ENCODE measurements around the gene GALNT16.
"Not testable (repeated sequence)": the region's sequence is repeated elsewhere in the genome, so short reads cannot be mapped to it uniquely, and the experiment has no call there.

Gene GALNT16

GRCh38 chr14:69376439-69376838 is 116.5 kb downstream of the GALNT16 start:
- H3K4me3 ChIP-seq (ENCODE audit: low read depth, low read length): no peak overlapping the region
- TF ChIP-seq CTCF (conservative IDR thresholded peaks at IDR 0.05; ENCODE audit: low read depth, low read length): no peak
- DNase-seq (ENCODE audit: low read depth): peak; percentile 82

GRCh38 chr14:69378274-69378673 is 118.3 kb downstream of the GALNT16 start:
- no peak for TF ChIP-seq CTCF (conservative IDR thresholded peaks at IDR 0.05; ENCODE audit: low read depth, low read length)
- DNase-seq (ENCODE audit: low read depth): no peak
- no peak overlapping the region for H3K4me3 ChIP-seq (ENCODE audit: low read depth, low read length)

- peak; percentile 36 for DNase-seq (ENCODE audit: low read depth)
- TF ChIP-seq CTCF (conservative IDR thresholded peaks at IDR 0.05; ENCODE audit: low read depth, low read length): no peak
- no peak overlapping the region for H3K4me3 ChIP-seq (ENCODE audit: low read depth, low read length)
These were observed 127.4 kb downstream of the GALNT16 start for GRCh38 chr14:69387311-69387710.

GRCh38 chr14:69391400-69391799 is 131.4 kb downstream of the GALNT16 start:
- H3K4me3 ChIP-seq (ENCODE audit: low read depth, low read length): not testable (repeated sequence)
- peak; percentile 26 for DNase-seq (ENCODE audit: low read depth)

- no peak for DNase-seq (ENCODE audit: low read depth)
- no peak overlapping the region for H3K4me3 ChIP-seq (ENCODE audit: low read depth, low read length)
- no peak for TF ChIP-seq CTCF (conservative IDR thresholded peaks at IDR 0.05; ENCODE audit: low read depth, low read length)
These were observed 132.5 kb downstream of the GALNT16 start for GRCh38 chr14:69392481-69392880.

GRCh38 chr14:69395929-69396328 is 136.0 kb downstream of the GALNT16 start:
- no peak for TF ChIP-seq CTCF (conservative IDR thresholded peaks at IDR 0.05; ENCODE audit: low read depth, low read length)
- no peak for DNase-seq (ENCODE audit: low read depth)
- H3K4me3 ChIP-seq (ENCODE audit: low read depth, low read length): no peak overlapping the region

GRCh38 chr14:69398053-69398817 is 138.3 kb downstream of the GALNT16 start, which contains the start of the genes ERH and SLC39A9:
Gene ERH (minus strand): TSS chr14:69398299. CDS start chr14:69398233, 66 bp downstream.
Gene SLC39A9 (plus strand): TSS chr14:69398692. CDS start chr14:69399370, 678 bp downstream.
- DNase-seq (ENCODE audit: low read depth): peak; percentile 98
- H3K4me3 ChIP-seq (ENCODE audit: low read depth, low read length): peak within 1 kb of the TSS; percentile 77
- TF ChIP-seq CTCF (conservative IDR thresholded peaks at IDR 0.05; ENCODE audit: low read depth, low read length): no peak
